Measurements from ENCODE around the gene WWOX. TPM values are rescaled to one million over a fixed set of nuclear protein-coding genes. Genes with fewer than 3 reads are reported as not detected.
"Not testable (repeated sequence)": the region's sequence is repeated elsewhere in the genome, so short reads cannot be mapped to it uniquely, and the experiment has no call there.

WWOX gene
- 11.9 and 29.6 TPM in 2 replicates for total RNA-seq

- DNase-seq (ENCODE audit: low read depth): peak; percentile 75
- H3K4me3 ChIP-seq (ENCODE audit: low read depth, low read length): peak within 1 kb of the TSS; percentile 99
- TF ChIP-seq, protein P1, sequence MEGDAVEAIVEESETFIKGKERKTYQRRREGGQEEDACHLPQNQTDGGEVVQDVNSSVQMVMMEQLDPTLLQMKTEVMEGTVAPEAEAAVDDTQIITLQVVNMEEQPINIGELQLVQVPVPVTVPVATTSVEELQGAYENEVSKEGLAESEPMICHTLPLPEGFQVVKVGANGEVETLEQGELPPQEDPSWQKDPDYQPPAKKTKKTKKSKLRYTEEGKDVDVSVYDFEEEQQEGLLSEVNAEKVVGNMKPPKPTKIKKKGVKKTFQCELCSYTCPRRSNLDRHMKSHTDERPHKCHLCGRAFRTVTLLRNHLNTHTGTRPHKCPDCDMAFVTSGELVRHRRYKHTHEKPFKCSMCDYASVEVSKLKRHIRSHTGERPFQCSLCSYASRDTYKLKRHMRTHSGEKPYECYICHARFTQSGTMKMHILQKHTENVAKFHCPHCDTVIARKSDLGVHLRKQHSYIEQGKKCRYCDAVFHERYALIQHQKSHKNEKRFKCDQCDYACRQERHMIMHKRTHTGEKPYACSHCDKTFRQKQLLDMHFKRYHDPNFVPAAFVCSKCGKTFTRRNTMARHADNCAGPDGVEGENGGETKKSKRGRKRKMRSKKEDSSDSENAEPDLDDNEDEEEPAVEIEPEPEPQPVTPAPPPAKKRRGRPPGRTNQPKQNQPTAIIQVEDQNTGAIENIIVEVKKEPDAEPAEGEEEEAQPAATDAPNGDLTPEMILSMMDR (conservative IDR thresholded peaks at IDR 0.05; ENCODE audit: low read depth, low read length): peak; percentile 87
These were observed at the start of gene WWOX for GRCh38 chr16:78099271-78100111. Gene WWOX, plus strand, starts transcription at chr16:78099654.

- no peak for DNase-seq (ENCODE audit: low read depth)
- TF ChIP-seq, protein P1 (conservative IDR thresholded peaks at IDR 0.05; ENCODE audit: low read depth, low read length): no peak
- no peak overlapping the region for H3K4me3 ChIP-seq (ENCODE audit: low read depth, low read length)
These were observed 48.6 kb upstream of the WWOX start for GRCh38 chr16:78050734-78051400.

DNA sequence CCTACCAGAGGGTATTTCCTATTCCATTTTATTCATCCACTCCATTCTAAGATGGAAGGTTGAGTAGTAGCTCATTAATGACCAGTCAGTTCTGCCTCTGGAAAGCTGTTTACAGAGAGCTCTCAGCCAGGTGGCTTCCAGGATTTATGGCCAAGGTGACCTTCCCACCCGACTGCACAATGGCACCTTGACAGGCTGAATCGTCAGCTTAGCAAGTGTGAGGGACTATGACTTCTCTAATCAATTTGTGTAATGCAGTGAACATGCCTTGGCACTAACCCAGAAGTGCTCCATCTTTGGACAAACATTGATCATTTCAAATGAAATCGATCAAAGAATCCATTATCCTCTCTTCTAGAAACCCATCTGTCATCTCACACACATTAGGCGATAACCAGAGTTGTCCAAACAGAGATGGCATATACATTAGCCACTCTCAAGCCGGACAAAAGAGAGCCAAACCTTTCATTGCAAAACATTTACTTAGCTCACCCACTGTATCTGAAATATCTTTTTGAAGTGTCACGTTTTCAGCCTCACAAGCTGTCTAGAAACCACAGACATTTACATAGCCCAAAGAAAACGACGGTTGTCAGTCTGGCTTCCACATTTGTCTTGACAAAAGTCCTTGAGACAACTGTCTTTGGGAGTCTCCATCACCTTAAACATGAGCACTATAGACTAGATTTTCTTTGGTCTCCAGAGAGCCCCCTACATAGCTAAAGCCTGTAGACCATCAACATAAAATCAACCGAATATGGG is 41.5 kb upstream of the WWOX start:
- TF ChIP-seq, protein P1 (conservative IDR thresholded peaks at IDR 0.05; ENCODE audit: low read depth, low read length): no peak
- DNase-seq (ENCODE audit: low read depth): no peak
- H3K4me3 ChIP-seq (ENCODE audit: low read depth, low read length): no peak overlapping the region

DNA sequence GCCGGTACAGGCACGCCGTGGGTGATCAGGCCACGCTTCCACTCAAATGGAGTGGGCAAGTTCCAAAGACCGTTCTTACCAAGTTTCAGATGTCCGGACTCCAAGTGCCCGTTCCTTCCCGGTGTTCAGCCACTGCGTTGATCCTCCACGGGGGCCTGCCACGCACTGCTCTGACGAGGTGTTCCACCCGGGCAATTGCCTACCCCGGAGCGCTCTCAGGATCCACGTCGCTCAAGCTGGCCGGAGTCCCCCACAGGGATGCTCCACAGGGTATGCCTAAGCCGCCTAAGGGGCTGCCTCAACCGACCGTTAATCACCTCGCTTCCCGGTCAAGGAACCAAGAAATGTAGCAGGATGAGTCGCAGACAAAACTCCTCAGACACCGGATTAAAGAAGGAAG is 39.6 kb upstream of the WWOX start:
- not testable (repeated sequence) for DNase-seq (ENCODE audit: low read depth); H3K4me3 ChIP-seq (ENCODE audit: low read depth, low read length)

DNA sequence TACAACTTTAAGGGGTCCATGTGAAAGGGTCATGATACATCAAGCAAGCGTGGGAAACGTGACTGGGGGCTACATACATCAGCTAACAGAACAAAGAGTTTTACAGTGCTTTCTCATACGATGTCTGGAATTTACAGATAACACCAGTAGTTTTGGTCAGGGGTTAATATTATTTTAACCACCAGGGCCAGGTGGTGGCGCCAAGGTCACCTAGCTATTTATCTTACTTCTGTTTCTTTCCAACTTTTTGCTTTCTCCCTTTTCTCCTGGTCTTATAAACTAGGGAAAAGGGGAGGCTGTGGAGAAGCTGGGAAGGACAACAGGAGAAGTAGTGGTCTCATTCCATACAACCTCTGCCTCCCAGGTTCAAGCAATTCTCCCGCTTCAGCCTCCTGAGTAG is 39.2 kb upstream of the WWOX start:
- TF ChIP-seq, protein P1 (conservative IDR thresholded peaks at IDR 0.05; ENCODE audit: low read depth, low read length): no peak
- H3K4me3 ChIP-seq (ENCODE audit: low read depth, low read length): no peak overlapping the region
- DNase-seq (ENCODE audit: low read depth): no peak

DNA sequence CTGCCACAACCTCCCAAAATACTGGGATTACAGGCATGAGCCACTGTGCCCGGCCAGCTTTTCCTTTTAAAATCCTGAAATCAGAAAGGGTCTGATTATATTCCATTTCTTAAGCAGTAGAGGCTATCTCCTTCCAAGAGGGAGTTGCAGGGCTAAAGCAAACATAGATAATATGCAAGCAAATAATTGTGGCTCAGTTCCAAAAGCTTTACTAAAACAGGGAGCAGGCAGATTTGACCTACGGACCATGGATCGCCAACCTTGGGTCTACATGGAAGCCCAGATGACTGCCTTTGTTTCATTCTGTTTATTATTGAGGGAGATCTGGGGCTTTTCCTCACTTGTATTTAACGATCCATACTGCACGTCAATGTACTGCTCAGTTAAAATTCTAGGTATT is 38.6 kb upstream of the WWOX start:
- DNase-seq (ENCODE audit: low read depth): no peak
- TF ChIP-seq, protein P1 (conservative IDR thresholded peaks at IDR 0.05; ENCODE audit: low read depth, low read length): no peak
- H3K4me3 ChIP-seq (ENCODE audit: low read depth, low read length): no peak overlapping the region

- TF ChIP-seq, protein P1 (conservative IDR thresholded peaks at IDR 0.05; ENCODE audit: low read depth, low read length): no peak
- DNase-seq (ENCODE audit: low read depth): no peak
- H3K4me3 ChIP-seq (ENCODE audit: low read depth, low read length): no peak overlapping the region
These were observed 34.1 kb upstream of the WWOX start for GRCh38 chr16:78065319-78065718.

Data from epithelial cell of proximal tubule (primary cell).